ENCODE measurements around the gene SPATA2.

DNA sequence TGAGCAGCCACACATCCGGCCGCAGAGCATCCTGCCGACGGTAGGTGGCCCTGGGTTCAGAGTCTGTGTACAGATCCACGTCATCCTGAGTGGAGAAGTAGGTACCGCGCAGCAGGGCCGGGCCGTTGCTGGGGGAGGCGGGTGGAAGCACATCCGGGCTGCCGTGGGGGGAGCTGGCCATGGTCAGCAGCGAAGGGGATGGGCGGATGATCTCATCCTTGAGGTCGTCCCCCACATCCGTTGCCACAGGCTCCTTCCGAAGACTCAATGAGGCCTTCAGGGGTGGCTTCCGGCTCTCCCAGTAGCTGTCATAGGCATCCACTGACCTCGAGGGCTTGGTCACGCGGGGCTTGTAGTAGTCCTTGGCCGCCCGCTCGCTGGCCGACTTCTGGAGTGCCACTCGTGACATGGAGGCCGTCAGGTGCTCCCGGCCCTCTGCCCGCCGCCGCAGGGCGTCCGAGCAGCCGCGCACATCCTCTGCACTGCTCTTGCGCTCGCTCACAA lies 9.2 kb downstream of the SPATA2 start:
- TF ChIP-seq CTCF (IDR thresholded peaks at IDR 0.05) (no peak), POLR2AphosphoS5 (IDR thresholded peaks at IDR 0.05) (no peak)
